NCI-H1092 treated with DMSO at 0.1 percent for 48 hours (cell line): ENCODE results near the gene RNFT2.
"Not testable (repeated sequence)": the region's sequence is repeated elsewhere in the genome, so short reads cannot be mapped to it uniquely, and the experiment has no call there.

Experiments
- DNase-seq: peaks from one replicate; lab custom pipeline; 2025; lab: John Stamatoyannopoulos, UW

The RNFT2 gene

GRCh38 chr12:116710370-116711150 lies 27.6 kb upstream of the RNFT2 start:
- DNase-seq = no peak

GRCh38 chr12:116712458-116713303 lies 25.4 kb upstream of the RNFT2 start:
- no peak for DNase-seq

- no peak for DNase-seq
Observed at GRCh38 chr12:116713527-116713926, 24.6 kb upstream of the RNFT2 start.

- DNase-seq = no peak
Observed at GRCh38 chr12:116714175-116714574, 23.9 kb upstream of the RNFT2 start.

GRCh38 chr12:116717466-116718437 lies 20.4 kb upstream of the RNFT2 start:
- no peak for DNase-seq

GRCh38 chr12:116718655-116719454 lies 19.3 kb upstream of the RNFT2 start:
- DNase-seq = peak; percentile 60

- no peak for DNase-seq
Observed at GRCh38 chr12:116719731-116720528, 18.2 kb upstream of the RNFT2 start.

GRCh38 chr12:116722245-116722644 lies 15.9 kb upstream of the RNFT2 start:
- no peak for DNase-seq

- no peak for DNase-seq
Observed at GRCh38 chr12:116726694-116727093, 11.4 kb upstream of the RNFT2 start.

GRCh38 chr12:116727261-116727660 lies 10.9 kb upstream of the RNFT2 start:
- no peak for DNase-seq

- no peak for DNase-seq
Observed at GRCh38 chr12:116727891-116728290, 10.2 kb upstream of the RNFT2 start.

- DNase-seq = no peak
Observed at GRCh38 chr12:116731801-116732200, 6.3 kb upstream of the RNFT2 start.

- DNase-seq = no peak
Observed at GRCh38 chr12:116734156-116734768, 3.9 kb upstream of the RNFT2 start.

GRCh38 chr12:116735084-116735483 lies 3.0 kb upstream of the RNFT2 start:
- no peak for DNase-seq

GRCh38 chr12:116735951-116736599 lies 2.0 kb upstream of the RNFT2 start:
- no peak for DNase-seq

- no peak for DNase-seq
Observed at GRCh38 chr12:116736962-116737773, 947 bp upstream of the RNFT2 start.

GRCh38 chr12:116739381-116739887 lies 1.3 kb downstream of the RNFT2 start:
- no peak for DNase-seq

- not testable (repeated sequence) for DNase-seq
Observed at GRCh38 chr12:116742787-116743186, 4.7 kb downstream of the RNFT2 start.
